ENCODE results near the gene MAP4K3. TPM values are rescaled to one million over a fixed set of nuclear protein-coding genes. Genes with fewer than 3 reads are reported as not detected.

MAP4K3 gene
- total RNA-seq, 1 donor from 2014 or later, result 58.1 TPM

GRCh38 chr2:39484620-39485495 is 47.8 kb upstream of the MAP4K3 start:
- H3K4me3 Mint-ChIP-seq (ENCODE audit: unreplicated experiment), result no peak overlapping the region
- Histone ChIP-seq H3K9ac (ENCODE audit: low read length) (no peak overlapping the region), H3K36me3 (ENCODE audit: insufficient read depth, low read length) (no peaks in the 10 kb centered on the region), H3K79me2 (ENCODE audit: insufficient read depth, low read length) (no peaks in the 10 kb centered on the region), H2AFZ (ENCODE audit: low read depth, low read length) (peak overlapping the region; percentile 26), H3K27me3 (ENCODE audit: insufficient read depth, low read length) (no peaks in the 10 kb centered on the region), H3K9me3 (ENCODE audit: insufficient read depth, low read depth, low read length) (no peaks in the 10 kb centered on the region), H3K4me2 (ENCODE audit: low read length) (no peak overlapping the region), H4K20me1 (ENCODE audit: insufficient read depth, low read length) (no peaks in the 10 kb centered on the region), H3K4me1 (ENCODE audit: insufficient read depth, low read length) (peaks cover 24% of the 10 kb centered on the region), H3K27ac (ENCODE audit: low read depth, low read length) (no peak overlapping the region), H3K4me3 (ENCODE audit: insufficient read depth, low read depth, low read length) (no peak overlapping the region)
- DNase-seq (ENCODE audit: low read depth) (no peak), FAIRE-seq (no peak)
- H3K9me3 Mint-ChIP-seq (ENCODE audit: unreplicated experiment), result no peaks in the 10 kb centered on the region
- H3K4me1 Mint-ChIP-seq (ENCODE audit: low read depth, unreplicated experiment), result peaks cover 41% of the 10 kb centered on the region
- H3K27ac Mint-ChIP-seq (ENCODE audit: unreplicated experiment), result no peak overlapping the region
- no peaks in the 10 kb centered on the region for H3K27me3 Mint-ChIP-seq (ENCODE audit: low read depth, unreplicated experiment)
- no peaks in the 10 kb centered on the region for H3K36me3 Mint-ChIP-seq (ENCODE audit: low read depth, unreplicated experiment)
- no peak for TF ChIP-seq EZH2 (IDR thresholded peaks at IDR 0.05; ENCODE audit: insufficient read depth, low read length)
- no peak for TF ChIP-seq CTCF (IDR thresholded peaks at IDR 0.05; ENCODE audit: insufficient read depth, low read depth, low read length)

GRCh38 chr2:39484206-39484605 is 47.1 kb upstream of the MAP4K3 start:
- H3K4me3 Mint-ChIP-seq (ENCODE audit: unreplicated experiment), result no peak overlapping the region
- Histone ChIP-seq H3K79me2 (ENCODE audit: insufficient read depth, low read length) (no peaks in the 10 kb centered on the region), H2AFZ (ENCODE audit: low read depth, low read length) (no peak overlapping the region), H3K4me1 (ENCODE audit: insufficient read depth, low read length) (peaks cover 24% of the 10 kb centered on the region), H3K36me3 (ENCODE audit: insufficient read depth, low read length) (no peaks in the 10 kb centered on the region), H3K9ac (ENCODE audit: low read length) (no peak overlapping the region), H3K4me3 (ENCODE audit: insufficient read depth, low read depth, low read length) (no peak overlapping the region), H4K20me1 (ENCODE audit: insufficient read depth, low read length) (no peaks in the 10 kb centered on the region), H3K27me3 (ENCODE audit: insufficient read depth, low read length) (no peaks in the 10 kb centered on the region), H3K4me2 (ENCODE audit: low read length) (no peak overlapping the region), H3K27ac (ENCODE audit: low read depth, low read length) (no peak overlapping the region), H3K9me3 (ENCODE audit: insufficient read depth, low read depth, low read length) (no peaks in the 10 kb centered on the region)
- H3K27ac Mint-ChIP-seq (ENCODE audit: unreplicated experiment), result no peak overlapping the region
- H3K4me1 Mint-ChIP-seq (ENCODE audit: low read depth, unreplicated experiment), result peaks cover 47% of the 10 kb centered on the region
- H3K36me3 Mint-ChIP-seq (ENCODE audit: low read depth, unreplicated experiment), result no peaks in the 10 kb centered on the region
- no peak for TF ChIP-seq CTCF (IDR thresholded peaks at IDR 0.05; ENCODE audit: insufficient read depth, low read depth, low read length)
- TF ChIP-seq EZH2 (IDR thresholded peaks at IDR 0.05; ENCODE audit: insufficient read depth, low read length), result no peak
- DNase-seq (ENCODE audit: low read depth), result no peak
- no peaks in the 10 kb centered on the region for H3K9me3 Mint-ChIP-seq (ENCODE audit: unreplicated experiment)
- no peak for FAIRE-seq
- H3K27me3 Mint-ChIP-seq (ENCODE audit: low read depth, unreplicated experiment), result no peaks in the 10 kb centered on the region

GRCh38 chr2:39483534-39483933 is 46.4 kb upstream of the MAP4K3 start:
- no peak overlapping the region for H2AFZ ChIP-seq (ENCODE audit: low read depth, low read length)
- TF ChIP-seq CTCF (IDR thresholded peaks at IDR 0.05; ENCODE audit: insufficient read depth, low read depth, low read length) (no peak), EZH2 (IDR thresholded peaks at IDR 0.05; ENCODE audit: insufficient read depth, low read length) (no peak)
- Mint-ChIP-seq H3K9me3 (ENCODE audit: unreplicated experiment) (no peaks in the 10 kb centered on the region), H3K4me3 (ENCODE audit: unreplicated experiment) (no peak overlapping the region), H3K27me3 (ENCODE audit: low read depth, unreplicated experiment) (no peaks in the 10 kb centered on the region), H3K27ac (ENCODE audit: unreplicated experiment) (peak overlapping the region; percentile 69), H3K36me3 (ENCODE audit: low read depth, unreplicated experiment) (peaks cover 2% of the 10 kb centered on the region), H3K4me1 (ENCODE audit: low read depth, unreplicated experiment) (peaks cover 51% of the 10 kb centered on the region)
- no peaks in the 10 kb centered on the region for H3K79me2 ChIP-seq (ENCODE audit: insufficient read depth, low read length)
- FAIRE-seq, result peak; percentile 9
- no peak for DNase-seq (ENCODE audit: low read depth)
- peaks cover 21% of the 10 kb centered on the region for H3K4me1 ChIP-seq (ENCODE audit: insufficient read depth, low read length)
- H3K4me2 ChIP-seq (ENCODE audit: low read length), result peak overlapping the region; percentile 54
- H3K9ac ChIP-seq (ENCODE audit: low read length), result no peak overlapping the region
- no peaks in the 10 kb centered on the region for H3K9me3 ChIP-seq (ENCODE audit: insufficient read depth, low read depth, low read length)
- no peak overlapping the region for H3K27ac ChIP-seq (ENCODE audit: low read depth, low read length)
- H3K4me3 ChIP-seq (ENCODE audit: insufficient read depth, low read depth, low read length), result no peak overlapping the region
- H4K20me1 ChIP-seq (ENCODE audit: insufficient read depth, low read length), result no peaks in the 10 kb centered on the region
- no peaks in the 10 kb centered on the region for H3K36me3 ChIP-seq (ENCODE audit: insufficient read depth, low read length)
- H3K27me3 ChIP-seq (ENCODE audit: insufficient read depth, low read length), result no peaks in the 10 kb centered on the region

All from astrocyte (in vitro differentiated cells and primary cell).